SU-DHL-6 (cell line): Measurements from ENCODE around the gene CFB.

Experiments used
- H2AFZ ChIP-seq: fragments of 200-600 bp; sonication (generic); 2 replicates; pipeline ENCODE4 v1.6.1; 2014; ENCODE audit warnings: low read depth, mild to moderate bottlenecking, moderate library complexity, mixed read lengths, antibody characterized with exemption, low read length; ENCODE audit not compliant: severe bottlenecking
- H3F3A ChIP-seq: fragments of 200-600 bp; shearing (Covaris generic); 2 replicates; pipeline ENCODE4 v1.6.0; 2016; ENCODE audit warnings: antibody characterized with exemption, mild to moderate bottlenecking; ENCODE audit not compliant: insufficient read depth
- H3K27ac ChIP-seq: fragments of 200-600 bp; sonication (generic); 2 replicates; pipeline ENCODE4 v1.5.1; 2016; ENCODE audit warnings: low read depth, mild to moderate bottlenecking, low read length, moderate library complexity, mixed read lengths
- H3K27me3 ChIP-seq: fragments of 200-600 bp; sonication (generic), shearing (Covaris generic); 2 replicates; pipeline ENCODE4 v1.6.0; 2014; ENCODE audit warnings: mild to moderate bottlenecking, low read length
- H3K36me3 ChIP-seq: fragments of 200-600 bp; sonication (generic); 2 replicates; pipeline ENCODE4 v1.6.1; 2014; ENCODE audit warnings: mild to moderate bottlenecking, low read length, mixed read lengths
- H3K4me2 ChIP-seq: fragments of 300-600, 200-600 bp; shearing (Covaris generic), sonication (generic); 2 replicates; pipeline ENCODE4 v1.6.0; 2014; ENCODE audit warnings: low read length, low read depth, mild to moderate bottlenecking; ENCODE audit not compliant: poor library complexity, severe bottlenecking
- H3K4me3 ChIP-seq: fragments of 200-600 bp; sonication (generic); 2 replicates; pipeline ENCODE4 v1.5.1; 2014; ENCODE audit warnings: antibody characterized with exemption, low read length, mild to moderate bottlenecking, mixed read lengths; ENCODE audit not compliant: insufficient read depth, poor library complexity, severe bottlenecking
- H3K79me2 ChIP-seq: fragments of 200-600 bp; sonication (generic); 2 replicates; pipeline ENCODE4 v1.6.1; 2014; ENCODE audit warnings: mild to moderate bottlenecking, low read length, moderate library complexity; ENCODE audit not compliant: insufficient read depth
- H3K9ac ChIP-seq: fragments of 200-600 bp; sonication (generic); 2 replicates; pipeline ENCODE4 v1.7.0; 2014; ENCODE audit warnings: mild to moderate bottlenecking, low read length
- H3K9me2 ChIP-seq: fragments of 200-600 bp; sonication (generic); replicated peaks from 2 replicates; pipeline ENCODE4 v1.6.1; 2014; ENCODE audit warnings: low read length; ENCODE audit not compliant: insufficient read depth
- H3K9me3 ChIP-seq: fragments of 200-600 bp; sonication (generic); 2 replicates; pipeline ENCODE4 v1.6.1; 2014; ENCODE audit warnings: low read length, mixed read lengths; ENCODE audit not compliant: insufficient read depth
- H4K20me1 ChIP-seq: fragments of 200-600 bp; sonication (generic); 2 replicates; pipeline ENCODE4 v1.6.1; 2014; ENCODE audit warnings: low read depth, mild to moderate bottlenecking, antibody characterized with exemption, low read length, moderate library complexity, mixed read lengths
- EZH2phosphoT487 ChIP-seq: fragments of 200-600 bp; sonication (generic), shearing (Covaris generic); conservative IDR thresholded peaks from 2 replicates; pipeline ENCODE4 v1.6.1; 2018; ENCODE audit warnings: mild to moderate bottlenecking, antibody characterized with exemption, low read length, moderate library complexity, mixed read lengths
- TF ChIP-seq, protein P1 (sequence below): fragments of 200-600 bp; sonication (generic); IDR thresholded peaks from one replicate; pipeline ENCODE4 v1.5.1; 2017; ENCODE audit warnings: antibody characterized with exemption, mild to moderate bottlenecking, low read length, moderate library complexity; ENCODE audit not compliant: insufficient read depth, poor library complexity, severe bottlenecking

Gene CFB

GRCh38 chr6:31897612-31898382 lies 48.1 kb upstream of the CFB start, which contains the start of gene EHMT2:
Gene EHMT2 (minus strand): TSS chr6:31897698. CDS start chr6:31897677, 21 bp downstream.
- peaks cover 4% of the 10 kb centered on the region; the same call in 1 of the 2 replicates for H3K79me2 ChIP-seq
- peak within 1 kb of the TSS; percentile 84 for H3K27ac ChIP-seq

GRCh38 chr6:31898383-31899011 lies 47.4 kb upstream of the CFB start:
- Histone ChIP-seq H2AFZ (peak overlapping the region; percentile 68), H3K9ac (peak overlapping the region; percentile 77), H4K20me1 (no peaks in the 10 kb centered on the region), H3F3A (peaks cover 63% of the 10 kb centered on the region), H3K27me3 (no peaks in the 10 kb centered on the region), H3K9me3 (no peaks in the 10 kb centered on the region), H3K79me2 (peaks cover 4% of the 10 kb centered on the region; the same call in 1 of the 2 replicates), H3K36me3 (peaks cover 16% of the 10 kb centered on the region), H3K27ac (peak overlapping the region; percentile 84), H3K9me2 (no peaks in the 10 kb centered on the region), H3K4me2 (peak overlapping the region; percentile 74), H3K4me3 (peak overlapping the region; percentile 72)
- TF ChIP-seq, protein P1, sequence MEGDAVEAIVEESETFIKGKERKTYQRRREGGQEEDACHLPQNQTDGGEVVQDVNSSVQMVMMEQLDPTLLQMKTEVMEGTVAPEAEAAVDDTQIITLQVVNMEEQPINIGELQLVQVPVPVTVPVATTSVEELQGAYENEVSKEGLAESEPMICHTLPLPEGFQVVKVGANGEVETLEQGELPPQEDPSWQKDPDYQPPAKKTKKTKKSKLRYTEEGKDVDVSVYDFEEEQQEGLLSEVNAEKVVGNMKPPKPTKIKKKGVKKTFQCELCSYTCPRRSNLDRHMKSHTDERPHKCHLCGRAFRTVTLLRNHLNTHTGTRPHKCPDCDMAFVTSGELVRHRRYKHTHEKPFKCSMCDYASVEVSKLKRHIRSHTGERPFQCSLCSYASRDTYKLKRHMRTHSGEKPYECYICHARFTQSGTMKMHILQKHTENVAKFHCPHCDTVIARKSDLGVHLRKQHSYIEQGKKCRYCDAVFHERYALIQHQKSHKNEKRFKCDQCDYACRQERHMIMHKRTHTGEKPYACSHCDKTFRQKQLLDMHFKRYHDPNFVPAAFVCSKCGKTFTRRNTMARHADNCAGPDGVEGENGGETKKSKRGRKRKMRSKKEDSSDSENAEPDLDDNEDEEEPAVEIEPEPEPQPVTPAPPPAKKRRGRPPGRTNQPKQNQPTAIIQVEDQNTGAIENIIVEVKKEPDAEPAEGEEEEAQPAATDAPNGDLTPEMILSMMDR, result no peak
- TF ChIP-seq EZH2phosphoT487, result no peak

More at GRCh38 chr6:31897612-31898382, 48.1 kb upstream of the CFB start, which contains the start of gene EHMT2:
- peak within 1 kb of the TSS; percentile 77 for H3K9ac ChIP-seq
- no peaks in the 10 kb centered on the region for H3K9me2 ChIP-seq
- H3K4me2 ChIP-seq, result peak within 1 kb of the TSS; percentile 74
- no peaks in the 10 kb centered on the region for H3K27me3 ChIP-seq
- H4K20me1 ChIP-seq, result no peaks in the 10 kb centered on the region
- peak within 1 kb of the TSS; percentile 72 for H3K4me3 ChIP-seq
- H3K36me3 ChIP-seq, result peaks cover 23% of the 10 kb centered on the region
- H3F3A ChIP-seq, result peaks cover 59% of the 10 kb centered on the region
- no peaks in the 10 kb centered on the region for H3K9me3 ChIP-seq
- H2AFZ ChIP-seq, result peak within 1 kb of the TSS; percentile 89
- TF ChIP-seq, protein P1, result no peak
- TF ChIP-seq EZH2phosphoT487, result no peak

DNA sequence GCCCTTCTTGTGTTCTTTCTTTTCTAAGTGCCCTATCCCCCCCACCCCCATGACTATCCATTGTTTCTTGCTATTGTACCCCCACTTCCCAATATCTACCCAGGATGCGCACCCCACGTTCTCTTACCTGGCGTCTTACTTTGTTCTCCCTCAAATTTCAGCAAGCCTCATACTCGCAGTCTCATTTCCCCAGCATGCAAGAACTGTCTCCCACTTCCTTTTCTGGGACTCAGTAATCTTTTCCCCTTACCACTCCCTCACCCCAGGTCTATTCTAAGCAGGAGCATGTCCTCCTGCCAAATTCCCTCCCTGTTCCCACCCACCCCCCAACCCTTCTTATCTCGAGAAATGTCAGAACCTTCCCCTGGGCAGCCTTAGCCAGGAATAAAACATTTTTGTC lies 46.7 kb upstream of the CFB start:
- Histone ChIP-seq H3K79me2 (peaks cover 4% of the 10 kb centered on the region; the same call in 1 of the 2 replicates), H3K36me3 (peaks cover 15% of the 10 kb centered on the region), H3F3A (peaks cover 68% of the 10 kb centered on the region), H3K9me2 (no peaks in the 10 kb centered on the region), H3K27me3 (no peaks in the 10 kb centered on the region), H3K27ac (peak overlapping the region; percentile 84; the same call in 1 of the 2 replicates), H3K9me3 (no peaks in the 10 kb centered on the region), H3K4me3 (peak overlapping the region; percentile 72), H4K20me1 (no peaks in the 10 kb centered on the region), H3K9ac (peak overlapping the region; percentile 77; the same call in 1 of the 2 replicates), H3K4me2 (peak overlapping the region; percentile 74), H2AFZ (no peak overlapping the region)
- TF ChIP-seq EZH2phosphoT487, result no peak
- TF ChIP-seq, protein P1, result no peak
